ENCODE data around the gene DNAH17. TPM values are rescaled to one million over a fixed set of nuclear protein-coding genes. Genes with fewer than 3 reads are reported as not detected.

The DNAH17 gene
- total and polyA plus RNA-seq, 7 donors: 0.04 to 3.5 (median 0.08) TPM

GRCh38 chr17:78557598-78558039, 19.6 kb downstream of the DNAH17 start:
- intact Hi-C loops (cut with DNase I): no loop called here
- no peak for DNase-seq
- ATAC-seq: peak; percentile 46 to 56 (median 51)
- WGBS, 3 donors: 2 to 24% (median 14%) methylated on average over 2 of the region's 2 CpGs
- Histone ChIP-seq H3K4me3 (no peak overlapping the region), H3K9me3 (no peaks in the 10 kb centered on the region), H3K27me3 (ENCODE audit: insufficient read depth in 3 of 3, low read length in 2 of 3) (peaks cover 0 to 25% (median 5%) of the 10 kb centered on the region in 3 donors), H3K36me3 (ENCODE audit: insufficient read depth in 1 of 2, low read depth in 1 of 2) (no peaks in the 10 kb centered on the region), H3K27ac (no peak overlapping the region), H3K4me1 (no peaks in the 10 kb centered on the region)
- no peak for TF ChIP-seq CTCF (IDR thresholded peaks at IDR 0.05)

GRCh38 chr17:78556812-78557211, 20.4 kb downstream of the DNAH17 start:
- DNase-seq (no peak), ATAC-seq (no peak)
- intact Hi-C loops (cut with DNase I): no loop called here
- Histone ChIP-seq H3K27ac (no peak overlapping the region), H3K27me3 (ENCODE audit: insufficient read depth in 3 of 3, low read length in 2 of 3) (peaks cover 0 to 20% (median 5%) of the 10 kb centered on the region in 3 donors), H3K9me3 (no peaks in the 10 kb centered on the region), H3K36me3 (ENCODE audit: insufficient read depth in 1 of 2, low read depth in 1 of 2) (no peaks in the 10 kb centered on the region), H3K4me1 (no peaks in the 10 kb centered on the region), H3K4me3 (no peak overlapping the region)
- 64 to 72% (median 67%) methylated on average over 11 of the region's 11 CpGs for WGBS, 3 donors
- no peak for TF ChIP-seq CTCF (IDR thresholded peaks at IDR 0.05)

GRCh38 chr17:78555746-78556401, 21.3 kb downstream of the DNAH17 start:
- 74 to 84% (median 74%) methylated on average over 6 of the region's 6 CpGs for WGBS, 3 donors
- no peak overlapping the region for H3K27ac ChIP-seq
- no peak for ATAC-seq
- H3K4me3 ChIP-seq: no peak overlapping the region
- no peak for TF ChIP-seq CTCF (IDR thresholded peaks at IDR 0.05)
- intact Hi-C loops (cut with DNase I): no loop called here
- H3K4me1 ChIP-seq: no peaks in the 10 kb centered on the region
- DNase-seq: no peak
- H3K27me3 ChIP-seq (ENCODE audit: insufficient read depth in 3 of 3, low read length in 2 of 3): peaks cover 0 to 13% (median 5%) of the 10 kb centered on the region in 3 donors
- H3K9me3 ChIP-seq: no peaks in the 10 kb centered on the region
- H3K36me3 ChIP-seq (ENCODE audit: insufficient read depth in 1 of 2, low read depth in 1 of 2): no peaks in the 10 kb centered on the region

- Histone ChIP-seq H3K36me3 (ENCODE audit: insufficient read depth in 1 of 2, low read depth in 1 of 2) (no peaks in the 10 kb centered on the region), H3K9me3 (peaks cover 3% of the 10 kb centered on the region), H3K27me3 (ENCODE audit: insufficient read depth in 3 of 3, low read length in 2 of 3) (no peaks in the 10 kb centered on the region), H3K4me3 (no peak overlapping the region), H3K4me1 (no peaks in the 10 kb centered on the region), H3K27ac (no peak overlapping the region)
- no peak for DNase-seq
- WGBS, 3 donors: 78 to 85% (median 85%) methylated on average over 6 of the region's 6 CpGs
- intact Hi-C loops (cut with DNase I): no loop called here
- no peak for ATAC-seq
- no peak for TF ChIP-seq CTCF (IDR thresholded peaks at IDR 0.05)
Observed at GRCh38 chr17:78550464-78550863, 26.7 kb downstream of the DNAH17 start.

GRCh38 chr17:78548725-78549124, 28.5 kb downstream of the DNAH17 start:
- Histone ChIP-seq H3K27ac (no peak overlapping the region), H3K36me3 (ENCODE audit: insufficient read depth in 1 of 2, low read depth in 1 of 2) (no peaks in the 10 kb centered on the region), H3K4me1 (no peaks in the 10 kb centered on the region), H3K9me3 (peaks cover 3% of the 10 kb centered on the region), H3K4me3 (no peak overlapping the region), H3K27me3 (ENCODE audit: insufficient read depth in 3 of 3, low read length in 2 of 3) (no peaks in the 10 kb centered on the region)
- DNase-seq (no peak), ATAC-seq (no peak)
- intact Hi-C loops (cut with DNase I): no loop called here
- TF ChIP-seq CTCF (IDR thresholded peaks at IDR 0.05): no peak
- 47 to 67% (median 53%) methylated on average over 5 of the region's 5 CpGs for WGBS, 3 donors

Measured in psoas muscle (tissue), 8 donors.